WTC11 (cell line): ENCODE data around the gene PRR22. TPM values are rescaled to one million over a fixed set of nuclear protein-coding genes. Genes with fewer than 3 reads are reported as not detected.

Experiments
- ATAC-seq: fragments of 200-7000 bp; cut with Tn5 transposase; 2 replicates; pipeline ENCODE4 v1.10.0; 2021; ENCODE audit warnings: mild to moderate bottlenecking, moderate library complexity
- CTCF ChIA-PET: fragments of 300-600 bp; sonication (Branson Sonifier 250); formaldehyde crosslinking; loops from one replicate; lab custom pipeline; 2021; ENCODE audit warnings: antibody characterized with exemption; lab: Charles Lee
- POLR2A ChIA-PET: fragments of 350-600 bp; sonication (Branson Sonifier 250); formaldehyde crosslinking; loops from one replicate; lab custom pipeline; 2021; ENCODE audit warnings: antibody characterized with exemption; lab: Charles Lee
- DNase-seq: peaks from one replicate; pipeline ENCODE4 v3.0.0; 2021; ENCODE audit warnings: low spot score
- H3K27ac Mint-ChIP-seq: 2 replicates; pipeline ENCODE4 v1.8.0; 2021; ENCODE audit warnings: mixed read lengths
- H3K27me3 Mint-ChIP-seq: 2 replicates; pipeline ENCODE4 v1.8.0; 2021; ENCODE audit warnings: low read depth, mild to moderate bottlenecking, moderate library complexity, mixed read lengths
- H3K36me3 Mint-ChIP-seq: 2 replicates; pipeline ENCODE4 v1.8.0; 2021; ENCODE audit warnings: mixed read lengths
- H3K4me1 Mint-ChIP-seq: 2 replicates; pipeline ENCODE4 v1.8.0; 2022; ENCODE audit warnings: mixed read lengths
- H3K4me3 Mint-ChIP-seq: 2 replicates; pipeline ENCODE4 v1.8.0; 2021; ENCODE audit warnings: mild to moderate bottlenecking, moderate library complexity, mixed read lengths
- H3K9me3 Mint-ChIP-seq: 2 replicates; pipeline ENCODE4 v1.8.0; 2021; ENCODE audit warnings: mixed read lengths
- CDX4 ChIP-seq: fragments of 250-450 bp; sonication (Bioruptor Pico); IDR thresholded peaks from 2 replicates; pipeline ENCODE4 v1.9.0; 2021; ENCODE audit warnings: moderate library complexity, mild to moderate bottlenecking, inconsistent platforms, borderline replicate concordance
- ESRRA ChIP-seq: sonication (generic); formaldehyde crosslinking; IDR thresholded peaks from 2 replicates; pipeline ENCODE4 v1.8.1; 2022; ENCODE audit warnings: mild to moderate bottlenecking, missing genetic modification reagents, borderline replicate concordance
- HMGA2 ChIP-seq: fragments of 250-450 bp; sonication (Bioruptor Pico); IDR thresholded peaks from 2 replicates; pipeline ENCODE4 v1.4.0; 2021; ENCODE audit warnings: mild to moderate bottlenecking, moderate library complexity
- MAX ChIP-seq: sonication (generic); formaldehyde crosslinking; IDR thresholded peaks from 2 replicates; pipeline ENCODE4 v1.8.0; 2022; ENCODE audit warnings: mild to moderate bottlenecking, missing genetic modification reagents
- MLX ChIP-seq: sonication (generic); formaldehyde crosslinking; IDR thresholded peaks from 2 replicates; pipeline ENCODE4 v1.8.1; 2023; ENCODE audit warnings: mild to moderate bottlenecking, missing genetic modification reagents, moderate library complexity
- NFYB ChIP-seq: sonication (generic); formaldehyde crosslinking; conservative IDR thresholded peaks from 2 replicates; pipeline ENCODE4 v1.8.0; 2022; ENCODE audit warnings: low read depth, missing genetic modification reagents
- PRDM15 ChIP-seq: sonication (generic); formaldehyde crosslinking; IDR thresholded peaks from 2 replicates; pipeline ENCODE4 v1.8.0; 2022; ENCODE audit warnings: missing genetic modification reagents
- RELA ChIP-seq: sonication (generic); formaldehyde crosslinking; IDR thresholded peaks from 2 replicates; pipeline ENCODE4 v1.8.1; 2022; ENCODE audit warnings: missing genetic modification reagents, mild to moderate bottlenecking, borderline replicate concordance
- SOX15 ChIP-seq: fragments of 250-450 bp; sonication (Bioruptor Pico); IDR thresholded peaks from 2 replicates; pipeline ENCODE4 v1.9.0; 2021; ENCODE audit warnings: mild to moderate bottlenecking
- TCF7 ChIP-seq: sonication (generic); formaldehyde crosslinking; IDR thresholded peaks from 2 replicates; pipeline ENCODE4 v1.8.0; 2022; ENCODE audit warnings: mild to moderate bottlenecking, low read depth, missing genetic modification reagents, moderate library complexity
- TP53 ChIP-seq: sonication (generic); formaldehyde crosslinking; IDR thresholded peaks from 2 replicates; pipeline ENCODE4 v1.8.1; 2023; ENCODE audit warnings: mild to moderate bottlenecking, missing genetic modification reagents
- ZNF121 ChIP-seq: sonication (generic); formaldehyde crosslinking; IDR thresholded peaks from 2 replicates; pipeline ENCODE4 v1.8.0; 2023; ENCODE audit warnings: missing genetic modification reagents
- ZNF512 ChIP-seq: sonication (generic); formaldehyde crosslinking; IDR thresholded peaks from 2 replicates; pipeline ENCODE4 v1.8.1; 2022; ENCODE audit warnings: missing genetic modification reagents, borderline replicate concordance
- total RNA-seq: library from RNA; stranded (reverse); gene quantifications from 3 replicates; pipeline ENCODE4 v1.2.3, GENCODE V29; 2021
- TF ChIP-seq, protein P1 (sequence below): fragments of 250-450 bp; sonication (Bioruptor Pico); IDR thresholded peaks from 2 replicates; pipeline ENCODE4 v2.1.2; 2022; ENCODE audit warnings: mild to moderate bottlenecking, moderate library complexity
- TF ChIP-seq, protein P2 (sequence below): sonication (generic); formaldehyde crosslinking; IDR thresholded peaks from 2 replicates; pipeline ENCODE4 v1.8.1; 2022; ENCODE audit warnings: mild to moderate bottlenecking, moderate library complexity, missing genetic modification reagents
- TF ChIP-seq, protein P3 (sequence below): sonication (generic); formaldehyde crosslinking; IDR thresholded peaks from 2 replicates; pipeline ENCODE4 v1.8.1; 2023; ENCODE audit warnings: mild to moderate bottlenecking, missing genetic modification reagents
- TF ChIP-seq, protein P4 (sequence below): sonication (generic); formaldehyde crosslinking; IDR thresholded peaks from 2 replicates; pipeline ENCODE4 v1.8.1; 2022; ENCODE audit warnings: low read depth, missing genetic modification reagents, borderline replicate concordance

PRR22 gene
- total RNA-seq, 1 experiment from 2014 or later = 3.3 TPM

DNA sequence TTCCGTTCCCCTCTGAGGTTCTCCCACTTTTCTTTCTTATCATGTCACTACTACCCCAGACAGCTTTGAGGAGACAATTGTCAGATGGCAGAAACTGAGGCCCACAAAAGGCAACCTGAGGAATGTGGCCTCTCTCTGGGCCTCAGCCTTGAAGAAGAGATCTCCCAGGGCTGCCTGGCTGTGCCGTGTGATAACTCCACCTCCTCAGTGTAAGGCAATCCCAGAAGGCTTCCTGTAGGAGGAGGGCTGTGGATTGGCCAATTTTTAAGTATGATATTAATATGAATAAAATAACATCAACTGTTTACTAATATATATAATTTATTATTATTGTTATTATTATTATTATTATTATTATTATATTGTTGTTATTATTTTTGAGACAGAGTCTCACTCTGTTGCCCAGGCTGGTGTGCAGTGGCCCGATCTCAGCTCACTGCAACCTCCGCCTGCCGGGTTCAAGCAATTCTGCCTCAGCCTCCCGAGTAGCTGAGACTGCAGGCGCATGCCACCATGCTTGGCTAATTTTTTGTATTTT lies 10.9 kb upstream of the PRR22 start:
- peaks cover 4% of the 10 kb centered on the region; the same call in 1 of the 2 replicates for H3K9me3 Mint-ChIP-seq
- POLR2A ChIA-PET = no interaction called here
- TF ChIP-seq TCF7 (no peak), RELA (no peak), HMGA2 (CRISPR knock-in tag) (peak; percentile 94)
- TF ChIP-seq, all 79 proteins: peak for 1
- peaks cover under 1% of the 10 kb centered on the region for H3K36me3 Mint-ChIP-seq
- no peak overlapping the region for H3K4me3 Mint-ChIP-seq
- peaks cover 16% of the 10 kb centered on the region for H3K27me3 Mint-ChIP-seq
- H3K27ac Mint-ChIP-seq = no peak overlapping the region
- CTCF ChIA-PET = interaction anchor here (0.6 to 3.7 kb wide), 7 partner anchors 9 to 545 kb away, joined by 3 to 36 read pairs (median 7); partner anchors contain the start of genes NRTN and RPL36
- DNase-seq (no peak), ATAC-seq (no peak)
- peaks cover under 1% of the 10 kb centered on the region; the same call in 1 of the 2 replicates for H3K4me1 Mint-ChIP-seq

DNA sequence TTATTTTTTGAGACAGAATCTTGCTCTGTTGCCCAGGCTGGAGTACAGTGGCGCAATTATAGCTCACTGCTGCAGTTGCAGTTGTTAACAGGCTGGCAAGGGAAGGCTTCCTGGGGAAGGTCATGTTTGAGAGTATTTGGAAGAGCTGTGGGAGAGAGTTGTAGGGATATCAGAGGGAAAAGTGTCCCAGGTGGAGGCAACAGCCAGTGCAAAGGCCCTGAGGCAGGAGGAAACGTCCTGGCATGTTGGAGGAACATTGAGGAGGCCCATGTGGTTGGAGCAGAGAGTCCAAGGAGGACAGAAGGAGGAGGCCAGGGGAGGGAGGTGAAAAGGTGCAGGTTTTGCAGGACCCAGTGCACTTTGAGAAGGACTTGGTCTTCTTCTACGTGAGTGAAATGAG lies 8.6 kb upstream of the PRR22 start:
- ChIA-PET CTCF (interaction anchor here (0.7 to 3.7 kb wide), 15 partner anchors 11 to 951 kb away, joined by 3 to 36 read pairs (median 4); partner anchors contain the start of genes NRTN and RPL36), POLR2A (no interaction called here)
- no peak overlapping the region for H3K27ac Mint-ChIP-seq
- DNase-seq (no peak), ATAC-seq (no peak)
- H3K9me3 Mint-ChIP-seq = peaks cover 4% of the 10 kb centered on the region; the same call in 1 of the 2 replicates
- no peak for TF ChIP-seq CDX4 (CRISPR knock-in tag)
- no peak for TF ChIP-seq ESRRA (CRISPR knock-in tag)
- H3K4me1 Mint-ChIP-seq = peaks cover 5% of the 10 kb centered on the region
- peaks cover 7% of the 10 kb centered on the region; the same call in 1 of the 2 replicates for H3K27me3 Mint-ChIP-seq
- H3K36me3 Mint-ChIP-seq = peaks cover 12% of the 10 kb centered on the region
- H3K4me3 Mint-ChIP-seq = no peak overlapping the region

DNA sequence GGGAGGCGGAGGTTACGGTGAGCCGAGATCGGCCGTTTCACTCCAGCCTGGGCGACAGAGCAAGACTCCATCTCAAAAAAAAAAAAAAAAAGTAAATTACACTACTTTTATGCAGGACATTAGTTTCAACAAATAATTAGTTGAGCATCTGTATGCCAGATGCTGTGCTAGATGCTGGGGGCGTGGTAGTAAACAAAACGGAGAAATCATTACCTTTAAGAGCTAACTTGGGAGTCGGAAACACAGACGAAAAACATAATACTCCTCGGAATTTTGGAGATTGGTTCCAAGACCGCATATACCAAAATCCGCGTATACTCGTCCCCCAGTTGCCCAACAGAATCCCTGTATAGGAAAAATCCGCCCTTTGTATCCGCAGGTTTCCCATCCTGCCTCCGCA lies 7.7 kb upstream of the PRR22 start:
- ChIA-PET CTCF (interaction anchor here (1.4 to 2.5 kb wide), 2 partner anchors 103 to 105 kb away, joined by 5 to 8 read pairs; partner anchors contain the start of gene RPL36), POLR2A (no interaction called here)
- DNase-seq = no peak
- TF ChIP-seq, protein P1, sequence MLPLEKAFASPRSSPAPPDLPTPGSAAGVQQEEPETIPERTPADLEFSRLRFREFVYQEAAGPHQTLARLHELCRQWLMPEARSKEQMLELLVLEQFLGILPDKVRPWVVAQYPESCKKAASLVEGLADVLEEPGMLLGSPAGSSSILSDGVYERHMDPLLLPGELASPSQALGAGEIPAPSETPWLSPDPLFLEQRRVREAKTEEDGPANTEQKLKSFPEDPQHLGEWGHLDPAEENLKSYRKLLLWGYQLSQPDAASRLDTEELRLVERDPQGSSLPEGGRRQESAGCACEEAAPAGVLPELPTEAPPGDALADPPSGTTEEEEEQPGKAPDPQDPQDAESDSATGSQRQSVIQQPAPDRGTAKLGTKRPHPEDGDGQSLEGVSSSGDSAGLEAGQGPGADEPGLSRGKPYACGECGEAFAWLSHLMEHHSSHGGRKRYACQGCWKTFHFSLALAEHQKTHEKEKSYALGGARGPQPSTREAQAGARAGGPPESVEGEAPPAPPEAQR = no peak
- no peak for TF ChIP-seq PRDM15 (CRISPR knock-in tag)
- TF ChIP-seq MAX (CRISPR knock-in tag) = no peak
- TF ChIP-seq SOX15 (CRISPR knock-in tag) = no peak
- no peak for TF ChIP-seq ZNF512 (CRISPR knock-in tag)
- no peak for TF ChIP-seq TP53
- TF ChIP-seq, protein P2, sequence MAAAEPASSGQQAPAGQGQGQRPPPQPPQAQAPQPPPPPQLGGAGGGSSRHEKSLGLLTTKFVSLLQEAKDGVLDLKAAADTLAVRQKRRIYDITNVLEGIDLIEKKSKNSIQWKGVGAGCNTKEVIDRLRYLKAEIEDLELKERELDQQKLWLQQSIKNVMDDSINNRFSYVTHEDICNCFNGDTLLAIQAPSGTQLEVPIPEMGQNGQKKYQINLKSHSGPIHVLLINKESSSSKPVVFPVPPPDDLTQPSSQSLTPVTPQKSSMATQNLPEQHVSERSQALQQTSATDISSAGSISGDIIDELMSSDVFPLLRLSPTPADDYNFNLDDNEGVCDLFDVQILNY (CRISPR knock-in tag) = no peak
- no peak for TF ChIP-seq NFYB (CRISPR knock-in tag)
- TF ChIP-seq, protein P3, sequence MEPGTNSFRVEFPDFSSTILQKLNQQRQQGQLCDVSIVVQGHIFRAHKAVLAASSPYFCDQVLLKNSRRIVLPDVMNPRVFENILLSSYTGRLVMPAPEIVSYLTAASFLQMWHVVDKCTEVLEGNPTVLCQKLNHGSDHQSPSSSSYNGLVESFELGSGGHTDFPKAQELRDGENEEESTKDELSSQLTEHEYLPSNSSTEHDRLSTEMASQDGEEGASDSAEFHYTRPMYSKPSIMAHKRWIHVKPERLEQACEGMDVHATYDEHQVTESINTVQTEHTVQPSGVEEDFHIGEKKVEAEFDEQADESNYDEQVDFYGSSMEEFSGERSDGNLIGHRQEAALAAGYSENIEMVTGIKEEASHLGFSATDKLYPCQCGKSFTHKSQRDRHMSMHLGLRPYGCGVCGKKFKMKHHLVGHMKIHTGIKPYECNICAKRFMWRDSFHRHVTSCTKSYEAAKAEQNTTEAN (CRISPR knock-in tag) = no peak
- TF ChIP-seq ZNF121 (CRISPR knock-in tag) = no peak
- TF ChIP-seq MLX (CRISPR knock-in tag) = no peak
- TF ChIP-seq, protein P4, sequence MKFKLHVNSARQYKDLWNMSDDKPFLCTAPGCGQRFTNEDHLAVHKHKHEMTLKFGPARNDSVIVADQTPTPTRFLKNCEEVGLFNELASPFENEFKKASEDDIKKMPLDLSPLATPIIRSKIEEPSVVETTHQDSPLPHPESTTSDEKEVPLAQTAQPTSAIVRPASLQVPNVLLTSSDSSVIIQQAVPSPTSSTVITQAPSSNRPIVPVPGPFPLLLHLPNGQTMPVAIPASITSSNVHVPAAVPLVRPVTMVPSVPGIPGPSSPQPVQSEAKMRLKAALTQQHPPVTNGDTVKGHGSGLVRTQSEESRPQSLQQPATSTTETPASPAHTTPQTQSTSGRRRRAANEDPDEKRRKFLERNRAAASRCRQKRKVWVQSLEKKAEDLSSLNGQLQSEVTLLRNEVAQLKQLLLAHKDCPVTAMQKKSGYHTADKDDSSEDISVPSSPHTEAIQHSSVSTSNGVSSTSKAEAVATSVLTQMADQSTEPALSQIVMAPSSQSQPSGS = no peak

More for the DNA sequence above, 7.7 kb upstream of the PRR22 start:
- Mint-ChIP-seq H3K9me3 (peaks cover 4% of the 10 kb centered on the region; the same call in 1 of the 2 replicates), H3K27ac (no peak overlapping the region), H3K27me3 (peaks cover 4% of the 10 kb centered on the region; the same call in 1 of the 2 replicates), H3K4me1 (peaks cover 5% of the 10 kb centered on the region), H3K36me3 (peaks cover 12% of the 10 kb centered on the region), H3K4me3 (no peak overlapping the region)
- ATAC-seq = no peak
